Spinal cord (tissue), 10 donors: Measurements from ENCODE around the gene C1orf167. TPM values are rescaled to one million over a fixed set of nuclear protein-coding genes. Genes with fewer than 3 reads are reported as not detected.
A peak's percentile ranks its signal among the peaks of the same experiment; 100 is the strongest.

ENCODE experiments used
- DNase-seq, 6 donors: peaks; one replicate each; pipeline versions ENCODE4 v3.0.0 to v3.0.0-alpha.2; 2013 to 2015; ENCODE audit warnings: low spot score in 6 of 6, low read depth in 4 of 6
- H3K27ac ChIP-seq: one replicate; pipeline ENCODE4 v1.5.1; 2013; ENCODE audit warnings: low read depth, low read length, control low read depth
- H3K27me3 ChIP-seq: one replicate; pipeline ENCODE4 v1.6.1; 2013; ENCODE audit warnings: low read length; ENCODE audit not compliant: control insufficient read depth, insufficient read depth
- H3K36me3 ChIP-seq: one replicate; pipeline ENCODE4 v1.6.1; 2013; ENCODE audit warnings: low read length; ENCODE audit not compliant: control insufficient read depth, insufficient read depth
- H3K4me1 ChIP-seq: one replicate; pipeline ENCODE4 v1.6.1; 2013; ENCODE audit warnings: low read length; ENCODE audit not compliant: control insufficient read depth, insufficient read depth
- H3K4me3 ChIP-seq: one replicate; pipeline ENCODE4 v1.5.1; 2013; ENCODE audit warnings: low read depth, low read length, control low read depth
- H3K9me3 ChIP-seq: one replicate; pipeline ENCODE4 v1.6.1; 2013; ENCODE audit warnings: low read length; ENCODE audit not compliant: control insufficient read depth, insufficient read depth
- WGBS: methylation state at CpG from one replicate; pipeline ENCODE4 v1.1.5; 2013; ENCODE audit warnings: missing lambda C conversion rate; ENCODE audit not compliant: insufficient coverage; 5-methylcytosine and 5-hydroxymethylcytosine counted together
- polyA plus RNA-seq, 2 donors: library from polyadenylated mRNA; unstranded; fragments of 120-200 nt; gene quantifications; one replicate each; pipeline ENCODE4 v1.2.1, GENCODE V29; 2013; ENCODE audit not compliant: insufficient read length in 2 of 2
- total RNA-seq, 2 donors: library from RNA; depleted of rRNA in 1 of 2; stranded (reverse); fragments of 120-200 nt in 1 of 2; fragments of >200 nt in 1 of 2; gene quantifications; one replicate each; pipeline versions ENCODE4 v1.2.3 to v1.2.4, GENCODE V29; 2013 to 2014
- donor health status: healthy.

C1orf167 gene
- total and polyA plus RNA-seq, 4 donors = 0.23 to 4.7 (median 0.30) TPM; not detected in 1

- Histone ChIP-seq H3K4me1 (no peaks in the 10 kb centered on the region), H3K27ac (no peak overlapping the region), H3K4me3 (no peak overlapping the region), H3K27me3 (no peaks in the 10 kb centered on the region), H3K9me3 (no peaks in the 10 kb centered on the region), H3K36me3 (peaks cover 48% of the 10 kb centered on the region)
- DNase-seq = no peak
- 66% methylated on average over 2 of the region's 6 CpGs for WGBS
Measured at GRCh38 chr1:11746092-11746491, 15.9 kb upstream of the C1orf167 start.

- no peak overlapping the region for H3K4me3 ChIP-seq
- H3K36me3 ChIP-seq = peaks cover 52% of the 10 kb centered on the region
- no peaks in the 10 kb centered on the region for H3K4me1 ChIP-seq
- H3K27me3 ChIP-seq = no peaks in the 10 kb centered on the region
- no peaks in the 10 kb centered on the region for H3K9me3 ChIP-seq
- 87% methylated on average over 20 of the region's 20 CpGs for WGBS
- peak in 1 of 6 donors; percentile 22 for DNase-seq
- H3K27ac ChIP-seq = no peak overlapping the region
Measured at GRCh38 chr1:11746795-11747487, 15.1 kb upstream of the C1orf167 start.

GRCh38 chr1:11748294-11749202 is 13.4 kb upstream of the C1orf167 start:
- peaks cover 4% of the 10 kb centered on the region for H3K4me1 ChIP-seq
- H3K36me3 ChIP-seq = peaks cover 52% of the 10 kb centered on the region
- no peak overlapping the region for H3K4me3 ChIP-seq
- no peaks in the 10 kb centered on the region for H3K9me3 ChIP-seq
- DNase-seq = no peak
- 96% methylated on average over 26 of the region's 27 CpGs for WGBS
- H3K27me3 ChIP-seq = no peaks in the 10 kb centered on the region
- H3K27ac ChIP-seq = no peak overlapping the region

GRCh38 chr1:11749203-11749689 is 12.7 kb upstream of the C1orf167 start:
- Histone ChIP-seq H3K27me3 (no peaks in the 10 kb centered on the region), H3K4me1 (peaks cover 4% of the 10 kb centered on the region), H3K27ac (no peak overlapping the region), H3K4me3 (no peak overlapping the region), H3K36me3 (peaks cover 52% of the 10 kb centered on the region), H3K9me3 (no peaks in the 10 kb centered on the region)
- 86% methylated on average over 8 of the region's 9 CpGs for WGBS
- no peak for DNase-seq

- Histone ChIP-seq H3K4me3 (no peak overlapping the region), H3K27ac (no peak overlapping the region), H3K4me1 (peaks cover 4% of the 10 kb centered on the region), H3K36me3 (peaks cover 52% of the 10 kb centered on the region), H3K27me3 (no peaks in the 10 kb centered on the region), H3K9me3 (no peaks in the 10 kb centered on the region)
- DNase-seq = no peak
- 94% methylated on average over 15 of the region's 15 CpGs for WGBS
Measured at GRCh38 chr1:11749996-11750395, 12.0 kb upstream of the C1orf167 start.

- peaks cover 4% of the 10 kb centered on the region for H3K4me1 ChIP-seq
- no peaks in the 10 kb centered on the region for H3K27me3 ChIP-seq
- no peak overlapping the region for H3K27ac ChIP-seq
- H3K4me3 ChIP-seq = no peak overlapping the region
- peaks cover 48% of the 10 kb centered on the region for H3K36me3 ChIP-seq
- WGBS = 92% methylated on average over 9 of the region's 9 CpGs
- no peaks in the 10 kb centered on the region for H3K9me3 ChIP-seq
- DNase-seq = no peak
Measured at GRCh38 chr1:11751087-11751486, 10.9 kb upstream of the C1orf167 start.

GRCh38 chr1:11752359-11753088 is 9.5 kb upstream of the C1orf167 start:
- WGBS = 46% methylated on average over 12 of the region's 17 CpGs

GRCh38 chr1:11753555-11754208 is 8.3 kb upstream of the C1orf167 start:
- H3K9me3 ChIP-seq = no peaks in the 10 kb centered on the region
- H3K4me1 ChIP-seq = peaks cover 4% of the 10 kb centered on the region
- H3K4me3 ChIP-seq = no peak overlapping the region
- WGBS = 54% methylated on average over 6 of the region's 7 CpGs
- DNase-seq = no peak
- H3K36me3 ChIP-seq = peaks cover 28% of the 10 kb centered on the region
- H3K27me3 ChIP-seq = no peaks in the 10 kb centered on the region
- no peak overlapping the region for H3K27ac ChIP-seq

More at GRCh38 chr1:11752359-11753088, 9.5 kb upstream of the C1orf167 start:
- DNase-seq = no peak
- Histone ChIP-seq H3K9me3 (no peaks in the 10 kb centered on the region), H3K4me3 (no peak overlapping the region), H3K27me3 (no peaks in the 10 kb centered on the region), H3K4me1 (peaks cover 4% of the 10 kb centered on the region), H3K36me3 (peaks cover 40% of the 10 kb centered on the region), H3K27ac (no peak overlapping the region)

GRCh38 chr1:11757047-11757446 is 4.9 kb upstream of the C1orf167 start:
- Histone ChIP-seq H3K27me3 (peaks cover 7% of the 10 kb centered on the region), H3K4me1 (peaks cover 9% of the 10 kb centered on the region), H3K9me3 (no peaks in the 10 kb centered on the region), H3K4me3 (no peak overlapping the region), H3K27ac (no peak overlapping the region), H3K36me3 (no peaks in the 10 kb centered on the region)
- no peak for DNase-seq
- WGBS = no CpG with 5 or more reads among the region's 1 CpG
